Inferior parietal cortex (tissue), 1 donor: ENCODE measurements around the gene ATG2B.
"Not testable (repeated sequence)": the region's sequence is repeated elsewhere in the genome, so short reads cannot be mapped to it uniquely, and the experiment has no call there.

ENCODE experiments used
- DNase-seq: peaks from one replicate; pipeline ENCODE4 v3.0.0-alpha.2; 2016; ENCODE audit errors: extremely low spot score

Gene ATG2B

DNA sequence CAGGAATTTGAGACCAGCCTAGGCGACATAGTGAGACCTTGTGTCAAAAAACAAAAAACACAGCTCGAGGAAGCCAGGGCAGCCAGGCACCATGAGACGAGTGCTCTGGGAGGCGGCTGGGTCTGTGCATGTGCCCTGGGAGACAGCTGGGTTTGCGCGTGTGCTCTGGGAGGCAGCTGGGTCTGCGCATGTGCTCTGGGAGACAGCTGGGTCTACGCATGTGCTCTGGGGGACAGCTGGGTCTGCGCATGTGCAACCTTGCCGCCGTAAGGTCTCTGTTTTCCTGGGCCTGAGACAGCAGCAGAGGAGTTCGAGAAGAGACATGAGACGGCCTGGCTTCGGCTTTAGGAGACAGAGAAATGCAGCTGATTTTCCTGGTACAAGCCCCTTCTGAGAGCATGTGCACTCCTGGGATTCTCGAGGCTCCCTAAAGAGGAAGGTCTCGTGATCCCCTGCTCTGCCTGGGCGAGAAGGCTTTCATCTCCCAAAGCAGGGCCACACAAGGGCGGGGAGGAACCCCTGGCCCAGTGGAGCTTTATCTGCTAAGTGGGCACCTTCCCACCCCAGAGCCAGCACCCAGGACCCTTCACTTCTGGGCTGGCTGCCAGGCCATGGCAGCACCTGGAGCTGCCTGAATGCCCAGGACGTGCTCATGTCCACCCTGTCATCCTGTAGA lies 110.7 kb downstream of the ATG2B start:
- no peak for DNase-seq

DNA sequence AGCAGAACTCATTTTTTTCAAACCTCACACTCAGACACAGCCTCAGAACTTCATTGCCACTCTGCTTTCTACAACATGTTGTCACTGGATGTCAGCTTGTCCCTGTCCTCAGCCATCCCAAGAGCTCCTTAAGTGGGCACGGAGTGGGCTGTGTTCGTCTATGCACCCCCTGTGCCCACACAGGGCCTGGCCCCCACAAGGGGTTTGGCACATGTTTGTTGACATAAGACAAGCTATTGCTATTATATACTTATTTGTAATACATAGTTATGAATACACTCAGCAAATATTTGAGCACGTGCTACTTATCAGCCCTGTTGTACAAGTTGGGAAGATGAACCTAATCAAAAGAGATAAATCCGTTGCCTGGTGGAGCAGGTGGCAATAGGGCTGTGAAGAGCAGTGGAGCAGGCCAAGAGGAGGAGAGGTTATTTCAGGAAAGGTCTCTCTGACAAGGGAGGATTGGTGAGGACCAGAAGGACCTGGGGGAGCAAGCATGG lies 111.4 kb downstream of the ATG2B start:
- no peak for DNase-seq

DNA sequence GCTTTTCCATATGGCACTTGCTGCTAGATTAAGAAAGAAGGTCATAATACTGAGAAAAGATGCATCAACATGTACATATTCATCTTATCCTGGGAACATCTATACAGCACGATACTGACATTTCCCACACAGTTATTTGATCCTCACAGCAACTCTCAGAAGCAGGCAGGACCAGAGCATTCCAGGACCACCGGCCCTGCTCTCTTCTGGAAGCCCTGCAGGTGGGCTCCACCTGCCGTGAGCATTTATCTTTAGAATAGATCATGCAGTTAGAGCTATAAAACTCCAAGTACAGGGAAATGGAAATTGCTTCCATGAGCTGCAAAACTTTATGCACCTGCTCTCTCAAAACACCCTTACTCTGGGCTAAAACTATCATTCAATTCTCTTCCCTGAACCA lies 112.7 kb downstream of the ATG2B start:
- no peak for DNase-seq

DNA sequence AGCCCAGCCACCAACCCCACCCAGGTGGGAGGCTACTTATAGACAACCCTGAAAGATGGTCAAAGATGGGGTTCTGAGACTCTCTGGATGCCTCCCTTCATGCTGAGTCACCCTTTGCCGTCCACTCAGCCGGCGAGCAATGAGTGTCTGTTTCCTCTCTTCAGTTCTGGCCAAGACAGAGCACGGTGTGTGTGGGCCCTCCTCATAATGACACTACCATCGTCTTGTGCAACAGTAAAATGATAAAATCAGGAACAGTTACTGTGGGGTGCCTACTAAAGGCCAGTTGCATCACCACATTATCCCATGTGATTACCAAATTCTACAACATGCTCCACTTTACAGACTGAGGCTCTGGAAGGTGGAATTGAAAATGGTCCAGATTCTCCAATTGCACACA lies 114.1 kb downstream of the ATG2B start:
- no peak for DNase-seq

DNA sequence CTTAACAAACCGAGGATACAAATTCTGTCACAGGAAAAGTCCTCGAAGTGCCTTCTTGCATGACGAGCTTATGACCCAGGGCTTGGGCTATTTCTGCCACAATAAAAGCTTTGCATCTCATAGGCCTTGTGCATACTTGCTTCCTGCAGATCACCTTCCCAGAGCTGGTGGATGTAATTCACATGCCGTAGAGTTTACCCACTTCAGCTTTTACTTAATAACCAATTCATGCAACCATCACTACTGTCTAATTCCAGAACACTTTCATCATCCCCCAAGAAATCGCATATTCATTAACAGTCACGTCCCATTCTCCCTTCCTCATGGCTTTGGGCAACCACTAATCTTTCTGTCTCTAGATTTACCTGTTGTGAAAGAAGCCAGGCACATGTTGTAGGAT lies 116.1 kb downstream of the ATG2B start:
- no peak for DNase-seq

DNA sequence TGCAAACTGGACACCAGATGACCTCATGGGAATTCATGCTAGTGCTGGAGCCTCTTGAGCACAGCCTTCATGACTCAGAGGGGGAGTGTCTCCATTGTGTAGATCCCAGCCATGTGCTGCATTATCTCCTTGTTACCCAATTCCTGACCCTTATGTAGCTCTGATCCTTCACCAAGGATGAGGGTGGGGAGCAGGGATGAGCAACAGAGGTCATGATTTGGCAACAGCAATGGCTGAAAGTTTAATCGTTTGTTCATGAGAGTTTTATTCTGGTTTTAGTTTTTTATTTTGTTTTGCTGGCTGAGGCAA lies 116.6 kb downstream of the ATG2B start:
- DNase-seq = no peak

DNA sequence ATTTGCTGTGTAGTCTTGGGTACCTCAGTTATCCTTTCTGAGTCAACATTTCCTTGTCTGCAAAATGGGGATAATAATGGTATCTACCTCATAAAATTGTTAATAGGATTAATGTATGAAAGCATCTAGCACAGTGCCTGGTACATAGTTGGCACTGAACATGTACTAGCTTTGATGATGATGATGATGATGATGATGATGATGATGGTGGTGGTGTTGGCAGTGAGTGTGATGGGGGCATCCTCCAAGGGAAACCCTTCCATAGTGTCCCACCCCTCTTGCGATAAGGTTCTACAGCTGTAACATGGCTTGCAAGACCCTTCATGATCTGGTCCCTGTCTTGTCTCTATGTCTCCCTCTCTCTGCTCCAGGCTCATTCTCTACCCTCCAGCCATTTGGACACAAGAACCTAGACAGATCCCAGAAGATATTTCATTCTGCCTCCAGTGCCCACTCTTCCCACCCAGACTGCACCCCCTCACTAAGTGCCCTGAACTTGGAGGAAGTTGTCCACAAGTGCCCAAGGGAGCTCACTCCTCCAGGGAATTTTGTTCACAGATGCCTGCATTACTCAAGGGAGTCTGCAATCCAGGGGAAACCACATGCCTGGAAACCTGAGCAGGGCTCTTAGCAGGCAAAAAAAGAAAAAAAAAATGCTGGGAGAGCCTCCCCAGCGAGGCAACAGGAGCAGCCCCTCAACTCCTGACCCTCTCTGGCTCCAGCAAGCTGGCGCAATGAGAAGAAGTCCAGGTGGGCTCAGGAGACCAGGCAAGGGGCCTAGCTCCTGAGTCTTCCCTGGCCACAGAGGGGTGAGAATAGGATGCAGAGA lies 117.2 kb downstream of the ATG2B start:
- DNase-seq = no peak

DNA sequence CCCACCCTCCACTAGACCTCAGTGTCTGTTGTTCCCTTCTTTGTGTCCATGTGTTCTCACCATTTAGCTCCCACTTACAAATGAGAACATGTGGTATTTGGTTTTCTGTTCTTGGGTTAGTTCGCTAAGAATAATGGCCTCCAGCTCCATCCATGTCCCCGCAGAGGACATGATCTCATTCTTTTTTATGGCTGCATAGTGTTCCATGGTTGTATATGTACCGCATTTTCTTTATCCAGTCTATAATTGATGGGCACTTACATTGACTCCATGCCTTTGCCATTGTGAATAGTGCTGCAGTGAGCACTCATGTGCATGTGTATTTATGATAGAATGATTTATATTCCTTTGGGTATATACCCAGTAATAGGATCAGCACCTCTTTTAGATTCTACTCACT lies 118.1 kb downstream of the ATG2B start:
- DNase-seq = not testable (repeated sequence)

DNA sequence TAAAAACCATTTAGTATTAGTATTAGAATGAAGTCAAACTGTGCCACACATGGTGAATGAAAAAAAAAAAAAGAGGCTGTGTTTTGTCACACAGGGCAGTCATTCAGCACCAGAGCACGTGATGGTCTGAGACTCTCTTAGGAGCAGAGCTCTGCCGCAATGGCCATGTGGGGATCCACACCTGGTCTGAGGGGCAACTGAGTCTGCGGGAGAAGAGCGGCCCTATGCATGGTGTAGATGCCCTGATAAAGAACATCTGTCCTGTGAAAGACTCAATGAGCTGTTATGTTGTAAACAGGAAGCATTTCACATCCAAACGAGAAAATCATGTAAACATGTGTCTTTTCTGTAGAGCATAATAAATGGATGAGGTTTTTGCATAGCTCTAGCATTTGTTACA lies 119.4 kb downstream of the ATG2B start:
- peak; percentile 42 for DNase-seq

DNA sequence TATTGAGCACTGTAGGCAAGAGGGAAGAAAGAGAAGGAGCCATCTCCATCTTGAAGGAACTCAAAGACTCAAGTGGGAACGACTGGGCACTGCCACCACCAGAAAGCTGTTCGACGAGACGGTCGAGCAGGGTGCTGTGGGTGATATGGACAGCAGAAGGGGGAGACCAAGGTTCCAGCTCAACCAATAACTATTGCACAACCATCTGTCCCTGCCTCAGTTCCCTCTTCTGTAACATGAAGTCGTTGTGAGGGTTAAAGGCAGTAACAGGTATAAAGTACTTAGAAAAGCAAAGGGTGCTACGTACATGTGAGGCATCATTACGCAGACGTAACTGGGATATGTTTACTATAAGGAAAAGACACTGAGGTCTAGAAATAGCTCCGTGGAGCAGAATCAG lies 121.0 kb downstream of the ATG2B start:
- DNase-seq = no peak

DNA sequence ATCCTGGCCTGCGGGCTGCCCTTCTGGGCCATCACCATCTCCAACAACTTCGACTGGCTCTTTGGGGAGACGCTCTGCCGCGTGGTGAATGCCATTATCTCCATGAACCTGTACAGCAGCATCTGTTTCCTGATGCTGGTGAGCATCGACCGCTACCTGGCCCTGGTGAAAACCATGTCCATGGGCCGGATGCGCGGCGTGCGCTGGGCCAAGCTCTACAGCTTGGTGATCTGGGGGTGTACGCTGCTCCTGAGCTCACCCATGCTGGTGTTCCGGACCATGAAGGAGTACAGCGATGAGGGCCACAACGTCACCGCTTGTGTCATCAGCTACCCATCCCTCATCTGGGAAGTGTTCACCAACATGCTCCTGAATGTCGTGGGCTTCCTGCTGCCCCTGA lies 122.5 kb downstream of the ATG2B start:
- DNase-seq = no peak

DNA sequence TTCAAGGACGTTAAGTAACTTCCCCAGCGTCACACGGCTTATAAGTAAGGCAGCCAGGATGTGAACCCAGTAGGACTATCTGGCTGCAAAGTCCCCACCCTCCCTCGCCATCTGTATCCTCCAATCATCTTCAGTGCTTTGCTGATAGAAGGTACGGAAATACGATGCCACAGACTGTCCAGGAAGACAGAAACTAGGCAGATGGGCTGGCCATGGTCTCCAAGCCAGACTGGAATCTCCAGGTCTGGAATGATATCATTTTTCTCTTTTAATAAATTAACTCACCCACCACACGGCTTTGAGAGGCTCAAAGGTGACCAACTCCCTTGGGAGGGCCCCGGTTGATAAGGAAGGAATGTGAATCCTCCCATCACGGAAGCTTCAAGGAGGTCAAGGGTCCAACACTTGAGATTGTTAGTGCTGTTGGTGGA lies 123.4 kb downstream of the ATG2B start:
- no peak for DNase-seq

DNA sequence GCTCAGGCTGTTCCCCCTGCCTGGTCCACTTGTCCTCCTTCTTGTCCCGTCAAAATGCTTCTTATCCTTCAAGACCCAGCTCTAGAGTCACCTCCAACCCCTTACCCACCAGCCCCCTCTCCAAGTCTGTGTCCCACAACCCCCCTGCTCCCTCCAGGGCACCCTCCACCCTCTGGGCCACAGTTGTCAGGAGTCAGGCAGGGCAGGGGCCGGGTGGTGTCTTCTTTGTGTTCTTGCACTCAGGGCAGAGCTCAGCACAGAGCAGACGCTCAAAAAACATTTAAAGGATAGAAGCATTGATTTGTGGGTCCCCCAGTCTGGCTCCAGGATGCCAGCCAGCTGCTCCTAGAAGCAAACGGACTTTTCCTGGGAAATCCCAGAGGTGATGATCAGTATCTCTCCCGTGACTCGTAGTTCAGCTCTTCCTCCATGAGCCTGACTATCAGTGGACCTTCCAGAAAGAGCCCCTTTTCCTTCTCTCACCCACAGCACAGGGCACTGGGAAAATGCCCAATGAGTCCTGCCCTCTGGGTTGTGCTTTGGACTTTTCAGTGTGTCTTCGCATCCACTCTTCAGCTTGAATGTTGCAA lies 124.4 kb downstream of the ATG2B start:
- no peak for DNase-seq

DNA sequence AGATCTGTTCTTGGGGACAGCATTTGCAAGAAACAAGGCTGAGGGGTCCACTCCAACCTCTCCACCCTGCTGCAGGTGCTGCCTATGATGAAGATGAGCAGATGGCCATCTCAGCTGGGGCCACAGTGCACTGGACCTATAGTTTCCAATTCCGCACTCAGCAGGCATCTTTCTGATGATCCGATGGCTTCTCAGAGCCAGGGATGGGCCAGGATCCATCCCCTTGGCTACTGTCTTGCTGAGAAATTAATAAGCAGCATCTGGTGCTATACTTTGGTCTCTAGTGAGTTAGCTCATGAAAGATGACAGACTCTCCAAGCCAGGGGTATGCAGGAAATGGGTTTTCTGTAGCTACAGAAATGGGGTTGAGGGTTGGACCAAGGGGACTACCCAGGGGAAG lies 125.5 kb downstream of the ATG2B start:
- no peak for DNase-seq

DNA sequence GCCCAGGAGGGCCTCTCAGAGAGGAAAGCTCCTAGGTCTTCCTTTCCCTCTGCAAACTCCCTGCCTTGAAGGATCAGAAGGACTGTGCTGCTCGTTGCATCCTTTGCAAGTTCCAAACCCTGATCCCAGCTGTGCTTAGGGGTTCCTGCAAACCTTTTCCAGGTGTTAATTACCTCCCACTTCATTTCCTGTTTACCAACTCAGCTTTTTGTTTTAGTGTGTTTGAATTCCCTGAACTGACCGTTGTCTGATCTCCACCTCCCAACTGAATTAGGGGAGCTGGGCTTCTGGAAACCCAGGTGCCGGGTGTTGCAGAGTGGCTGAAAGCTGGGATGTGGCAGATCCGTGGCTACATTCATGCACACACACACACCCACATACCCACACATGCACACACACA lies 127.7 kb downstream of the ATG2B start:
- DNase-seq = no peak

DNA sequence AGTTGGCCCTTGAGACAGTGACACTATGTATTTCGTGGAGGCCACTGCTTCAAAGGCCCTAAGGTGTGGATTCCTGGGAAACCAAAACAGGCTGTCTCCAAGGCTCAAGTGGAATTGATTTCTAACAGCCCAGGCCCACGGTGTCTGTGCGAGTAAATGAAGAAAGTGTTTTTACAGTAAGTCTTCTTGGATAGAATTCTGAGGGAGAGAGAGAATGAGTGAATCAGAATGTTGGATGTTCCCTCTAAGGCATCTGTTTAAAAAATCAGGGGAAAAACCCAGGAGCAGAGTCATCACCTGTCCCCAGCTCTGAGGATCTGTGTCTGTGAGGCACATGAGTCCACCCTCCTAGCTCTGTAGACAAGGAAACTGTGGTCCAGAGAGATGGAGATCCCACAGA lies 129.5 kb downstream of the ATG2B start:
- no peak for DNase-seq

DNA sequence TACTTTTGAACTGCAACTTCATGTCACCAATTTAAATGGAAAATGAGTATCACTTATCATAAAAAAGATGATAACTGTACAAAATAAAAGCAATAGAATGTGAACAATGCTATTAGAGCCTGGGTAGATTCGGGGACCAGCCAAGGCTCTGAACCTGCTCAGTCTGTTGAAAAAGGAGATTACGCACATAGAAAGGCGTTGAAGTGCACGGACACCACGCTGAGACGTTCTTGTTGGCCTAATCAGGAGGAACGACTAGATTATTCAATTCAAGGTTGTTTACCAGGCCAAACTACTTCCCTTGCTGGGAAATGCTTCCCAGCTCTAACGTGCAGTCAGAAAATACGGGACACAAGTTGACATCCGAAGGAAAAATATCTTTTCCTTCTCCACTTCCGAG lies 130.6 kb downstream of the ATG2B start:
- DNase-seq = no peak

DNA sequence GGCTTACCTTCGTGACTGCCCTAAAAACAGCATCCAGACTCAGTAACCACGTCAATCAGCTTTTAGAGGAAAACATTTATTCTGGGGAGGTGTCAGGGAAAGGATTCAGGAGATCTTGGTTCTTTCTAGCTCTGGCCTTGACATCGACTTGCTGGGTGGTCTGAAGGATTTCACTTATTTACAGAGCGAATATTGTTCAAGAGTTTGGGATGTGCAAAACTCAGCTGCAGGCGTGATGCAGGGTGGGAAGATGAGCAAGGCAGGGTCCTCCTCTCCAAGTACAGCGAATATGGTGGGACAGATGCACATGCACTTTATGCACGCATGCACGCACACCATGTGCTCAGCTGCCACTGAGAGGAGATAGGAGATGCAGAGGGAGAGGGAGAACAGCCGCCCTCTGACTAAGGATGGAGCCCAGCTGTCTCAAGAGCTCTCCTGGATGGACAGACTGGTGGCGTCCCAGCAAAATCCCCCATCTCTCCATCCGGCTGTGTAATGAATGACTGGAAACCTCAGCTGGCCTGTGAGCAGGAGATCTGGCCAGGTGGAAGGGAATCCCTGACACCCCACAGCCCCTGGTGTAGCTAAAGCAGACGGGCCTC lies 131.5 kb downstream of the ATG2B start:
- no peak for DNase-seq

DNA sequence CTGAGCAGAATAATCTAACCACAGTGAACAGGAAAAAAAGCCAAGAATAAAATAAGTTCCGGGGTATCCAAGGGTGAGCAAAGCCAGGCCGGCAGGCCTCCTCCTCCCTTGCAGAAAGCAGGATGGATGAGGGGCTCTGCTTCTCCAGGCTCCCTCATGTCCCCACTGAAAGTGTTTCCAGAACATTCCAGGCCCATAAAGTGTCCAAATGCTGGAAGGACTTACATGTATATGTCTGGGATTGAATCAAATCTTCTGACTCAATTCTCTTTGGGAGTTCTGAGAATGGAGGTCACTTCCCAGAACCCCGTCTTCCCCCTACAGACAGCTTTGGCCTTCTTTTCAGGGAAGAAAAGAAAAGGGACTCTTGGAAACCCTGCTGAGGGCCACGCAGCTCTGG lies 132.1 kb downstream of the ATG2B start:
- DNase-seq = no peak

DNA sequence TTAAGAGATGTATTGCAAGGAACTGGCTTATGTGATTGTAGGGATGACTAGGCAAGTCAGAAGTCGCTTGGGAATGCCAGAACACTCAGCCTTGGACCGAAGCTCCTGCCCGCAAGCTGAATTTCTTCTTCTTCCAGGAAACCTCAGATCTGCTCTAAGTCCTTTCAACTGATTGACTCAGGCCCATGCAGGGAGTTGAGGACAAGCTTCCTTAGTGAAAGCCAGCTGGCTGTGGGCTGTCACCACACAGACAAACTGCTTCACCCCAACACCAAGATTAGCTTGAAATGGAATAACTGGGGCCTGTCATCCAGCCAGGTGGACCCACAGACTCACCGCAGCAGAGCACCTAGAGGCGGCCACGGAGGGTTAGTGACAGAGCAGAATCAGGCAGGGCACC lies 133.8 kb downstream of the ATG2B start:
- DNase-seq = no peak
